HG03520 (cell line): Measurements from ENCODE around the gene ETV6.

Experiments
- ATAC-seq: cut with Tn5 transposase; IDR thresholded peaks from one replicate; pipeline ENCODE4 v1.9.1; 2021; ENCODE audit warnings: mild to moderate bottlenecking, moderate library complexity; ENCODE audit not compliant: unreplicated experiment

ETV6 gene

DNA sequence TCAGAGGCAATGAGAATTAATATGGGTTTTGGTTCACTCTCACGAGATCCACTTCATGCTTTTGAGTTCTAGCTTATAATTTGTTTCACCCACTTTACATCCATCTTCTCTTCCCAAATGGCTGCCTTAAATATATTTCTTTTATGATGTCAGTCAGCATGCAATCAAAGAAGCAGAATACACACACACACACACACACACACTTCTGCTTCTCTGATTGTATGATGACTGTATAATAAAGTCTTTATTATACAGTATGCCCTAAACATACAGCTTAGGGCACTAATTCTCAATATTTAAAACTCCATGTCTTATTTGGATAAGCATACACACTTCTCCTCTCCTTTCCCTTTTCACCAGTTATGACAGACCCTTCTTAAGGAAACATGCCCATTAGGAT, 6.7 kb upstream of the ETV6 start:
- no peak for ATAC-seq

DNA sequence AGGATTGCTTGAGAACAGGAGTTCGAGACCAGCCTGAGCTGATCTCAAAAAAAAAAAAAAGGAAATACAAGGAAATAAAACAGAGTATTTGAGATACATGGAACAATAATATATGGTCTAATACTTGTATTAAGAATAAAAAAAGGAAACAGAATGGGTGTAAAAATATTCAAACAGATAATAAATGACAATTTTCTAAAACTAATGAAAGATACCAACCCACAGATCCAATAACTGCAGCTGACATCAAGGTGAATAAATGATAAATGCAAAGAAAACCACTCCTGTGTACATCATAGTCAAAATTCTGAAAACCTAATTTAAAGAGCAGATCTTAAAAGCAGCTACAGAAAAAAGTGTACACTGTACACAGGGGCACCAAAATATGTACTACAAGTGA, 4.1 kb upstream of the ETV6 start:
- ATAC-seq: no peak

DNA sequence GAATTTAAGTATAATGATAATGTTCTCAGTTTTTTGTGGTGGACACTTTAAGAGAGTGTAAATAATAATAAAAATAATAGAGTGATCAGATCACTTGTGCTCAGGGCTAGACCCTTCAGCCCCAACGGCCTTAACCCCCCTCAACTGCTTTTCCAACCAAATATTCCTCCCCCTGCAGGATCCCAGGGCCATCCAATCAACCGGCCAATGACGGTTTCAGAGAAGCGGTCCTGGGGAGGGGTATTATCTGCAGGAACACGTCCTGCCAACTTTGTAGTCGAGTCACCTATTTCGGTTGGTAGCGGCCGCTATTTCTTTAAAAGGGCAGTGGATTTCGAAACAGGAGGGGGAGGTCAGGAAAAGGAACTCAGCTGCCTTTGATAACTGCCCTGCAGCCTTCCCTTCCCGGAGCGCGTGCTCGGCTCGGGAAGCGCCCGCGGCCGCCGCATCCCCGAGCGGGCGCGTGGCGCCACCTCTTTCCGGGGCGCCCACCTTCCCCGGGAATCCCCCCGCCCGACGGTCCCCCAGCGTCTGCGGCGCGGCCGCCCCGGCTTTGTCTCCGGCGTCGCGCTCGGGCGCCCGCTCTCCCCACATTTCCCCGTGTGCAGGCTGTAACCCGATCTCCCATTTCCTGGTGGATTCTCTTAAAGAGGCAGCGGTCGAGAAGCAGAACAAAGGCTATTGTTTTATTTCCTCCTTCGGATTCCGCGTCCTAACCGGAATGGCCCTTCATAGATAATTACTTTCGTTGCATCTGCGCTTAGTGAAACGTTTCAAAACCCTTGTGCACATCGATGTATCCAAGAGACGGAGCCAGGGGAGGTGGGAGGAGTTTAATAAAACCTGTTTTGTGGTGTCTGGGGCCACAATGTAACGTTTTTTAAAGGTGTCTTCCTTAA, 711 bp upstream of the ETV6 start:
- peak; percentile 21 for ATAC-seq

DNA sequence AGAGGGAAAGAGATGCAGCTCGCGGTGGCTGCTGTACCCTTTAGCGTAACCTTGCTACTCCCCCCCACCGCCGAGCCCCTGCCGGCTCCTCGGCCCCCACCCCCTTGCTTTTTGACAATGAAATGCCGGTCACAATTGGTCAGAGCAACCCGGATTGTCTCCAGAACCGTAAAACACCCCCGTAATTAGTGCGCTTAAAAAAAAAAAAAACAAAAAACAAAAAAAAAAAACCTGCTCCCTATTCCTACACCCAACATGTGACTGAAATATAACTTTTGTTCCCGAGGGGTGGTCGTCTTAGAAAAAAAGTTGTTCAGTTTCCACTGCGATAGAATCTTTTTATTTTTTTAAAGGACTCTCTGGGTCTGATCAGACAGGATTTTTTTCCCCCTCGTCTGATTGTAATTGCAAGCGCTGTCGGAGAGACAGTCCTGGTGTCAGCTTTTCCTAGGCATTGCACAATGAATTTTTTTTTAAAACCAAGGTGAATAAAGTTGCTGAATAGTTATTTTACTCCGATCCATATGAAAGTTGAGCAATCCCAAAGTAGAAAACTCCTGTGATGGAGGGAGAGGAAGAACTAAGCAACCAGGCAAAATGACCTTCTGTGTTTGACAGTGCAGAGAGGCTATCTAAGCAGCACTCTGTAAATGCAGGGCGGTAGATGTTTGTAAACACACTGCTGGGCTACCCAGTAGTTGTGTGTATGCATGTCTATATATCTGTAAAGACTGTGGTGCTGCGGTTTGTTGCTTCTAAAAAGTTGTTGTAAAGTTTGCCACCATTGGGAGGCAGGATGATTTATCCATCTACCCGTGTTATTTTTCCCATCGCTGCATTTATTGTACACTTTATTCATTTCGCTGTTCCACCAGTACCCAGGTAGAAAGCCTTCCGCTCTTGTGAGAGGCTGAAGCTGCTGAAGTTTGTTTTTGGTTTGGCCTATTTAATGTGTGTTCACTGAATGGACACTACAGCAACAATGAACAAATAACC, 1.1 kb downstream of the ETV6 start:
- no peak for ATAC-seq

DNA sequence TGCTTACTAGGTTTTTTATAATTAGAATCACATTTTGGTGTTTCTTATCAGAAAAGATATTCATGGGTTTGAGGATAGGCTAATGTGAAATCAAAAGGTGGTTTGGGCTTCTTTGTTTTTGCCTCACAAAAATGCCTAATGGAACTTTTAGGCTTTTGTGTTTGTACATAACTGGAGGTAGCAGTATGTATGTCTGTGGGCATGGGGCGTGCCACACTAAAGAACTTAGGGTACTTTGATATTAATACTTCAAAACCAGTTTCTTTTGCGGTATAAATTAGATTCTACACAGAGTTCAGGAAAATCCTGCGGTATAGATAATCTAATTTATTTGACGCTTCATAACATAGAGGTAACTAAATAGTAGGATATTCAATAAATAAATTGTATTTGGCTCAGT, 1.9 kb downstream of the ETV6 start:
- ATAC-seq: no peak

DNA sequence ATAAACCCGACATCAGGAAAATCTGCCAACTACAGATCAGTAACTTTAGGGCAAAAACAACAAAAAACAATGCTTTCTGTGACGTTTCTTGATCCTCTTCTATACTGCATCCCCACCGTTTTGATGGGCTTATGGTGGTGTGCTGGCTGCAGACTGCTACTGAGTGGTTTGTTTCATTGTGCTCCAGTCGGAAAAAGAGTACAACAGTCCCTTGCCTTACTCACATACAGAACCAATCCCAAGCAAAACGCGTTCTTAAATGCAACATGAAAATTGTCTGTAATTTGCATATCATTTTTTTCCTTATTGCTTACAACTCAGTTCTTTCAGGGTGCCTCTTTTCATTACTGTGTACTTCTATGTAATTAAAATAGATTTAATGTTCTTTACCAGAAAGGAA, 2.3 kb downstream of the ETV6 start:
- ATAC-seq: no peak

DNA sequence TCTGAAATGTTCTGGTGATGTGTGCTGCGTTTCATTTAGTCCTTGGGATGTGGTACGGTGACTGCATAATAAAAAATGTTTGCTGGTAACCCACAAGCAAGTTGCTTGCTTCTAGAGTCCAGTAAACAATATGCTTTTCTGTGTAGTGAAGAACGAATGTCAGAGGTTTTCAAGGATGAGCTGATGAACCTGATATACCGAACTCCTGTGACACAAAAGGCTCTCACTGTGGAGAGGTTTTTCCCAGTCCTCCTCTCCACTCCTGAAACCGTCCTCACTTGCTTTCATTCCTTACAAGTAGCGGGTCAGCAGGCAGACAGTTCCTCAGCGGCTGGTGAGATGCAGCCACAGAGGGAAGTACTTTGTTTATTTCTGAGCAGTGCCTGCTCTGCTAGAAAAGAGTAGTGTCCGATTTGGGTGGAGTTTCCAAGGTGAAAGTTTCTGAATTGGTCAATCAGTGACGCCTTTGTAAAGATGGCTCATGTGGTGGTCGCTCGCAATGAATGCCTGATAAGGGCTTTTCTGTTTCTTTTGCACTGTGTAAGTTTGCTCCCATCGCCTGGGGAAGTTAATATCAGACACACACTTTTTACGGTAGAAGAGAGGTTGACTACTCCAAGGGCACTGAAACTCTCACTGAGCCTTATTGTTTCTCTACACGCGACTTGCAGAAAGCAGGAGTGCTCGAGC, 3.0 kb downstream of the ETV6 start:
- no peak for ATAC-seq

DNA sequence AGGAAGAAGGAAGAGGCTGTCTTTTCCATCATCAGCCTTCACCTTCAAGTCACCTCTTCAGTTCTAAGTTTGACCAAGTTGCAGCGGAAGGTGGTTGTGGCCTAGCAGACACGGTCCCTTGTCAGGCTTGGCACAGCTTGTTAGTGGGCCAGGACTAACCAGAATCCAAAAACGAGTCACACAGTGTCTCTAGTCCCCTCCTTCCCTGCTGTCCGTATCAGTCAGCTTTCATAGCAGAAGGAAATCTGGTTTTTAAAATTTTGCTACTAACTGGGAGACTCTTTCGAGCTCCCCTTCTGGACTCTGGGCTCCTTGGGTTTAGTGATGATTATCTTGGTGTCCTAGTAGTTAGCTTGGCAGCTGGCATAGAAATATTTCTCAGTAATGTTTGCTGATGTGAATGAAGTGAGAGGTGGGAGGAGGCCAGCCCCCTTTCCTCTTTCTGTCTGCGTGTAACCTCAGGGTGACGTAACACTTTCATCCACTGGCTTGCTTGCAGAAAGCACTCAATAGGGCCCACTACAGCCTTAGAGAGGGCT, 3.8 kb downstream of the ETV6 start:
- ATAC-seq: no peak

DNA sequence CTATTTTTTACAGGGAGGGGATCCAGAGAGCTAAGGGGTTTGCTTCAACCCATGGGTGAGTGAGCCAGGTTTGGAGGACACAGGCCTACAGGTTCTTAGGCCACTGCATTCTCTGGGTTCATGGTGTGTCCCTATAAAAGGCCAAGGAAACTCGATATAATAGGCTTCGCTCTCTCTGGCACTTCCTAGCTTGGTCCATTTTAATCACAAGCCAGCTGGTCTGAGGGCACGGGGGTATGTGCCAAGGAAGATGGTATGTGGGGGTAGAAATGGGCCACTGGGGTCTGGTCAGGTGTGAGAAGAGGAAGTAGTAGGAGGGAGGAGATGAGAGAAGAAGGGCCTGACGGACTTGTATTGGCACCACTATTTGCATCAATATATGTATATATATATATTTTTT, 4.9 kb downstream of the ETV6 start:
- no peak for ATAC-seq

DNA sequence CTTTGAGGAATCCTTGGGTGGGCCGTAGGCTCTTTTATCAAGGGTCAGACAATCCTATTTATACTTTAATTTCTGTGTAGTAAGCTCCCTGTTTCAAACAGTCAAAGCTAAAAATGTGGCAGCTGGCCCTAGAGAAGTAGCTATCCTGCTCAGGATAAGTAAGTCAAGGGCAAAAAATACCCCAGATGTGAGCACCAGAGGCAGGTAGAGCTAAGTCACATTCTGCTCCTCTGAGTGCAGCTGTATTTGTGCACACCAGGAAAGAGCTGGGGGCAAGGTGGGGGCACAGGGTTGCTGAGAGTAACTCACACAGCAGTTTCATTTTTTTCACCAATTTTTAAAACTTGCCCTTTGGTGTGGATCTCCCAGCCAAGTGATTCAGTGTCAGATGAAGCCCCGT, 5.3 kb downstream of the ETV6 start:
- no peak for ATAC-seq

DNA sequence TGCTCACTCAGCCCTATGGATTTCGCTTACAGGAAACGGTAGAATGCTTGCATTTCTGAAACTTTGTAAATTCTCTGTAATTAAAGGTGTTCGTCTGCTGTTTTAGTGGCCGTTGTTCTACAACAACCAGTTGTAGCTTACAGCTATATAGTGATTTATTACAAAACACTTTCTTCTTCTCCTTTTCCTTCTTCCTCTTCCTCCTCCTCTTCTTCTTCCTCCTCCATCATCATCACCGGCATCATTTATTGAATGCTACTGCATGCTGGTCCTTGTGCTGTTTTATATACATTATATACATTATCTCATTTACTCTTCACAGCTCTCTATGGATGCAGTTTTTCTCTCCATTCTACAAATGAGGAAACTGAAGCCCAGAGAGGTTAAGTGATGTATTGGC, 6.4 kb downstream of the ETV6 start:
- ATAC-seq: no peak

DNA sequence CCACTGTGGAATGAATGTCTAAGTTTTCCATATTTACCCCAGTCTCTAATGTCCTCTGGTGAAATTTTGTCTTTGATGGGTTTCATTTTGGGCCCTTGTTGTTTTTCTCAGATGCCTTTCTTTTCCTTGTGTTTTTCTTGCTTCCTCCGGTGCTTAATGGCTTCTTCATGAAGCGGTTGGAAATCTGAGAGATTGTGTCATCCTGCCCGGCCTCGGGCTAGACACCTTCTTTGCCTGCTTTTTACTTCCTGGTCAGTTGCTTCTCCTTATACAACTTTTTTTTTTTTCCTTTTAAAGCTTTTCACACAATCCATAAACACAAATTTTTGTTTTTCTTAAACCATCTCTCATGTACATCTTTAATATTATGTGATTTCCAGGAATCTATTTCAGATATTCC, 7.1 kb downstream of the ETV6 start:
- no peak for ATAC-seq

DNA sequence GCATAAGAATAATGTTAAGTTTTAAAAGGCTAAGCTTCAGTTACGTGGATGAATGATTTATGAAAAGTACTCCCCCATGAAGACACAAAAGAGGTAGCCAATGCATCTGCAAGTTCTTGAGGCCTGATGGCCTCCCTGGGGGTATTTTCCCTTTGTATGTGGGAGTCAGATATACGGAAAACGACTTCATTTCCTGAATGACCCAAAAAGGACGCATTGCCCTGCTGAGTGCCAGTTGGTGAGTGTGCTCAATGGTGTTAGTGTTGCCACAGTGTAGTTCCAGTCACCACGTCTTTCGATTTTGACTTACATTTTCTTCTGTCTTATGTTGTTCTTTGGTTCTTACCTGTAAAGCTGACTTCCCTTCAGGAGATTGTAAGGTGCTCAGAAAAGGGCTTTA, 8.0 kb downstream of the ETV6 start:
- no peak for ATAC-seq

DNA sequence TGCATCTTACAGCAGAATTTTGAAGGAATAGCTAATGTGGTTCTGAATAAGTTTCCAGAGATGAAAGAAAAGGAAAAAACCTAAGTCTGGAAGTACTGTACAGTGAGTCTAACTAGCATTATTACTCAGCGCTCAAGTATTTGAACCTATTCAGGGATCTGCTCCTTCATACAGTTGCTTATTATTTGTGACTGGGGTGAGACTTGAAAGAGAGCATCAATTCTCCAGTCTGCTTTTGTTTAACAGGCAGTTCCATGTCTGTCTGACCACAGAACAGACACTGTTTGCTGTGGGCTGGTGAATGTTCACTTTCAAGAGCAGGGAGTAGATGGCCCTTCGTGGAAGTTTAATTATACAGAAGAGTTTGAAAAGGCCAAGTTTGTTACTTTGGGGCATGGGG, 9.3 kb downstream of the ETV6 start:
- no peak for ATAC-seq

DNA sequence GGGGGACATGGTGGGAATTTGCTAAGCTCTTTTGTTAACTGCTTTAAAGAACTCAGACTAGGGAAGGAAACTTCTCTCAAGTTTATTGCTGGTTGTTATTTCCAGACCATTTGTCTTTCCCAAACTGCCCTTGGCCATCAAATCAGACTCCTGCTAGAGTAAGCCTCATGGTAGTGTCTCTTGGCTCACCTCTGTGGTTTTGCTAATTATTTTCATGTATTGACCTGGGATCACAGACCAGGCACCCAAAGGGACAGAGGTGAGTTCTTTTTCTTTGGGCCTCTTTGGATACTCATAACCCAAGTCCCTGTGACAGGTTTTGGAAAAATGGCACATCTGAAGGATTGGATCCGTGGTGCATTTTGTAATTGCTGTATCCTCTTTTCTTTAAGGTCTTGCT, 11.2 kb downstream of the ETV6 start:
- no peak for ATAC-seq

DNA sequence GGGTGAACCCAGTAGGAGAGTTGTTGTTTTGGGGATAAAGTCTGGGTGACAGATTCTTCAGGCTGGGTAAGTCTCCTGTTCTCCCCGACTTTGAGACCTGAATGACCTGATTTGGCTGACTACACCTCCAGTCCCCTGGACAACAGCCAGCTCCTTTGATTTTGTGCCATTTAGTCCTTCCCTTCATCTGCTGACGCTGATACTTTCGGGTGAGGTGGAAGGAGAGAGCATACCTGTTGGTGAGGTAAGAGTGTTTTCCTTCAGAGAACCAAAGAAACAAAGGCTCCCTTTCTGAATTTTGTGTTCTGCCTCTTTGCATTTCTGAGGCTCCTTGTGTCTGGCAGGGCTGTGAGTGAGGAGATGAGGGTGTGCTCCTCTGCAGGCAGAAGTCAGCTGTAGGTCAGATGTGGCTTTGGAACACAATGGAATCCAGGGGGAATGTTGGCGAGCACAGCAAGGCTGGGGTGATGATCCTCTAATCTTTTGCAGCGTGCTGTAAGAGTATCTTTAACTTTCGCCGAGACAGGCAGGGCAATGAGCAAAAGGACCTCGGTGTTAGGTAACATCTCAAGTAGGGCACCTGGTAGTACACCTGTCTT, 12.1 kb downstream of the ETV6 start:
- no peak for ATAC-seq

DNA sequence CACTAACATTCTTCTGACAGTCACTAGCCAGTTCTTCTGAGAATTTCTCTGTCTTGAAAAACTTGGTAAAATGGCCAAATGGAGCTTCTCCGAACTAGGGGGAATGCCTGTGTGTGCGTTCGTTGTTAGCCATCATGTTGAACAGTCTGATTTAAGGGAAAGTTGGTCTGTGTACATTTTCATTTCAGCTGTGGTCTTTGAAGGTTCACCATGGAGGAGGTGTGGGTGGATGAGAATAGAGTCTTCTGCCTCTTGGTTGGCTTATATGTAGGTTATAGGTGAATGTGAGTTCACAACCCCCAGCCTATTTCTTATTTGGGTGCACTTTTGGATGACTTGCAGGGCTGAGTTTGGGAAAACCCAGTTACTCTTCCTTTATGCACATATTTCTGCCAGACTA, 12.9 kb downstream of the ETV6 start:
- ATAC-seq: no peak

DNA sequence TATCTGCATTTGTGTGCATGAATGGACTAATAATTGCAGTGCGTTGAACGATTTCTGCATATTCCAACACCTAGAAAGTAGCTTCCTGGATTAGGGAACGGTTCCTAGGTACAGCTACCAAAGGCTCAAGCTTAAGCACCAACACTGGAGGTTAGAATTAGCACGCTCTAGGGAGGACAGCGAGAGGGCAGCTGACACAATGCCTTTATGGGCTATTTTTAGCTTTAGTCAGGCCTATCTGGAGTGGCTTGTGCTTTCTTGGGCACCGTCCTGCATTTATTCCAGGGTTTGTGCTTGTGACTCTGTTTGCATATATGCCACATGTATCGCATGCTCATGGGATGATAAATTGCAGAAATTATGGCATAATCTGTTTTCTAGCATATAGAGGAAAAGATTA, 13.7 kb downstream of the ETV6 start:
- ATAC-seq: no peak

DNA sequence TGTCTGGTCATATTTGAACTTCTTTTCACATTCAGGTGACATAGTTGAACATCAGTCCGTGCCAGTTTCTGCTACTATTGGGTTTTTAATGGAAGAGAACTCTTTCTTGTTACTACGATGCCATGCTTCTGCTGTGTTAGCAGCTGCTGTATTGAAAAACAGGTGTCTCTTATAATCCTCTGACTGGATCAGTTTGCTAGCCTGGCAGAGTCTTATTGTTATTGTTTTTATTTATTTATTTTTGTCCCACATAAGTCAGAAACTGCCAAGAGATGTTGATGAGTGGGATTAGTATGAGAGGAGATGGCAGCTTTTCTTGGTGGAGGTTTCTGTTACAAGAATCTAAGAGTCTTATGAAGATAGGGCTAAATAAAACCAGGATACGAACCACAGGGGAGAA, 14.6 kb downstream of the ETV6 start:
- no peak for ATAC-seq

DNA sequence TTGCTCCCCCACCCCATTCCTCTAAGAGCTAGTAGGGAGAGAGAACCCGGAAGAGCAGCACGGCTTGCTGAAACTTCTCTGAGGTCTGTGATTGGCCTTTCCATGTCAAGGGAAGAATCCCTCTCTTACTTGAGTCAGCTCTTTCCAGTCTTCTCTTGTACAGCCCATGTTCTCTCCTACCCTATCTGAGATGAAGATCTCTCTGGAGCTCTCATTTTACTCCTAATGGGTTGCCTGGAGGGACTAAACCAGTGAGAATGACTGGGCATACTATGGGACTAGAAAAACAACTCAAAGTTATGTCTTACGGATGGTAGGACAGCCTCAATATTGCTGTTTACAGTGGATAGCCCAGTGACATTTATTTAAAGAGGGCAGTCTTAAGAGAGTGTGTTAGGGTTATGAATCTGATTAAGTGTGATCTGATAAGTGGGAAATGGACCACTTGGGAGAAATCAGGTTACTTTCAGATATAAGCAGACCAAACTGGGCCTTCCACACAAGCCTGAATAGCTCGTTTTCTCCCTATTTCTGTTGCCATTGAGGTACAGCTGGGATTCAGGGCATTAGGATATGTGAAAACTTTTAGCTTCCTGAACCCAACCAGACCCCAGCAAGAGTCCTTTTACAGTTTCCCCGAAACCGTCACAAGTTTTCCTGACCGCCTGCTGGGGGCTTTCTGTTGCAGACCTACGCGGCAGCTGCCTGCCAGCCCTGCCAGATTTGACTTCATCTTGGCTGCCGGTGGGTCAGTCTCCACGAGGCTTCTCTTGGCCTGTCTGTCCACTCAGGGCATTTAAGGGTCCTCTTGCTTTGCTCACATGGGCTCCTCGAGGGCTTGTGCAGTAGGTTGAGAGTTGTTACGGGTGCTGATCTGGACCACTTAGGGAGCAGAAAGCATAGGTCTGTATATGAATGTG, 16.9 kb downstream of the ETV6 start:
- no peak for ATAC-seq
